Stimulated activated CD4-positive, alpha-beta T cell treated with anti-CD3 and anti-CD28 coated beads, TNF-alpha, amount 100 ng/mL, for 1 hour (primary cell): ENCODE data around the gene CCBE1.

Experiments
- DNase-seq, 3 donors: peaks; one replicate each; pipeline ENCODE4 v3.0.0-alpha.2; 2020; ENCODE audit warnings: low read depth in 3 of 3, low spot score in 1 of 3

The CCBE1 gene

GRCh38 chr18:59502274-59503175, 194.7 kb downstream of the CCBE1 start:
- DNase-seq = no peak

DNA sequence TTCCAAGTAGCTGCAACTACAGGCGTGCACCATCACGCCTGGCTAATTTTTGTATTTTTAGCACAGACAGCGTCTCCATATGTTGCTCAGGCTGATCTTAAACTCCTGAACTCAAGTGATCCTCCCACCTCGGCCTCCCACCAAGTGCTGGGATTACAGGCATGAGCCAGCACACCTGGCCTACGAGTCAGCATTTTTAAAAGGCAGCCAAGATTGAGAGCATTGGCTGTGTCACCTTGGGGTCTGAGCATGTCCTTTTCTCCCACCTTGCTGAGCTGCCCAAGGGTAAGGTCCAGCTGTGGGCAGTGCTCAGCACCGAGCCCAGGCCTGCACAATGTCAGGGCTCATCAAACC, 195.3 kb downstream of the CCBE1 start:
- no peak for DNase-seq

GRCh38 chr18:59500765-59501164, 196.5 kb downstream of the CCBE1 start:
- no peak for DNase-seq

DNA sequence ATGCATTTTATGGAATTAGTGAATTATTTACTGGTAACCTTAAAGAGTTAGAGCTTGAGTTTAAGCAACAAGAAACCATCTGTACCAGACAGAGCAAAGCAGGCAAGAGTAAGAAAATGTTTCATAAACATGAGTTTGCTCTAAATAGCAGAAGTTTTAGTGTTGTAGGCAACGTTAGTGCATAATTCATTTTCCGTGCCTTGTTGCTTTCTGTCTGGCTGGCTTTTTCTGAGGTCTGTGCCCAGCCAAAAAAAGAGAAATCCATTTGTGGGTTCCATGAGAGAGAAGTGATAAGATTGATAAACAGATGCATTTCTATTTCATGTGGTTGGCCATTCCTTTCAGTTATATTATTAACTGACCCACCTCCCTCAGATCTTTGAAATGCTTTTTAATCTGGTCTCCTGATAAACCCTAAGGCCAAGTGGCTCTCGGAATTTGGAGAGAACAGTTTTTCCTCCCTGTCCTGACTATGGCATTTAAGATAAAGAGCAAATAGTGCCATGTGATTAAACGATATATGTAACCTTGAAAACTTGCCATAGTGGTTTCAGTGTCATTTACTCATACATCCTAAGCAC, 198.6 kb downstream of the CCBE1 start:
- DNase-seq = no peak

DNA sequence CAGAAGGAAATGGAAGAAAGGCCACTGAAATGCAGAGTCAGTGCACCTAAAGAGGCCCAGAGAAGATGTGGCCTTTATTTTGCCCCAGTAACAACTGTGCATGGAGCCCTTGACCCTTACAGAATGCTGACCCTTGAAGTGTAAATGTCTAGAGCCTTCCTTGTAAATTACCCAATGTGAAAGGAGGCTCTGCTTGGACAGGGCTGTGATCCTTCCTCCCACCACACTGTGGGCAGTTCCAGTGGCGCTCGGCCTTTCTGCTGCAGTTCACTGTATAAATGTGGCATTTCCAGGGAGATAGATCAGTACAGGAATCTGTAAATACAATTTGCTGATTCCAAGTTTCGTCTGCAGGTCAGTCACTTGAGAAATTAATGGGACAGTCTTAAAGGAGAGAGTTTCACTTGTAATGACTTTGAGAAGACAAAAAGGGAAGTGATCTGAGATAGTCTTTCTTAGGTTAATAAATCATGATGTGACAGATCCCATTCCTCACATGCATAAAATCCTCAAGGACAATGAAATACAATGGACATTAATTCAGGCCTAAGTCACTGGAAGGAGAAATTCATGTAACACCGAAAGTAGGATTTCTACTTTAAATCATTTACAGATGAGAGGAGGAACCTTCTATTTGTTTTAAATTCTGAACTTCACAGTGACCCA, 204.3 kb downstream of the CCBE1 start:
- DNase-seq = no peak

GRCh38 chr18:59488899-59489298, 208.3 kb downstream of the CCBE1 start:
- no peak for DNase-seq

GRCh38 chr18:59485382-59485781, 211.8 kb downstream of the CCBE1 start:
- DNase-seq = no peak

- no peak for DNase-seq
Measured at GRCh38 chr18:59484561-59485328, 212.5 kb downstream of the CCBE1 start.

- no peak for DNase-seq
Measured at GRCh38 chr18:59484131-59484530, 213.1 kb downstream of the CCBE1 start.

- no peak for DNase-seq
Measured at GRCh38 chr18:59481436-59481835, 215.8 kb downstream of the CCBE1 start.

- no peak for DNase-seq
Measured at GRCh38 chr18:59479776-59480175, 217.4 kb downstream of the CCBE1 start.

DNA sequence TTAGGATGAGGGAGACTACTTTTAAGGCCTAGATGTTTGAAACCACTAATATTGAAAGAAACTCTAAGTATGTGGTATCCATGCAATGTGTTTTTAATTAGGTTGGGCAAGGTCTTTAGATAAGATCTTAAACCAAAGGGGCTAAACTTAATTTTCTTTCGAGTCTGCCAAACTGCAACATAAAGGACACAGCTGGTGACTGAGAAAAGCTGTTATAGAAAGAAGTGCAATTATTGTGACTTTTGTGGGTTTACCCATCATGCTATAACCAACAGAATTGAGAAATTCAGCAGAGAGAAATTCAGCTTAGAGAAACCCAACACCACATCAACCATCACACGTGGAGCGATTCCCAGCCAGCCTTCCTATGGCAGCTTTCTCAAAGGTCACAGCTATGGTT, 218.6 kb downstream of the CCBE1 start:
- DNase-seq = no peak

DNA sequence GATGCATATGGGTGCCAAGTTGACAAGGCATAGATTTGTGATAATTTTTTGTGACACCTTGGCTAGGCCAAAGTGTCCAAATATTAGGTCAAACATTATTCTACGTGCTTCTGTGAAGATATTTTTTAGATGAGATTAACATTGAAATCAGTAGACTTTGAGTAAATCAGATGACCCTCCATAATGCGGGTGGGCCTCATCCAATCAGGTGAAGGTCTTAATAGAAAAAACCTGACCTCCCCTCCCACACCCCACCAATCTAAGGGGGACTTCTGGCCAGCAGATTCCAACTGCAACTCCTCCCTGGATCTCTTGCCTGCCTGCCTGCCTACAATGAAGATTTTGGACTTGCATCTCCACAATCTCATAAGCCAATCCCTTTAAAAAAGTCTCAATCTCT, 219.4 kb downstream of the CCBE1 start:
- DNase-seq = no peak

DNA sequence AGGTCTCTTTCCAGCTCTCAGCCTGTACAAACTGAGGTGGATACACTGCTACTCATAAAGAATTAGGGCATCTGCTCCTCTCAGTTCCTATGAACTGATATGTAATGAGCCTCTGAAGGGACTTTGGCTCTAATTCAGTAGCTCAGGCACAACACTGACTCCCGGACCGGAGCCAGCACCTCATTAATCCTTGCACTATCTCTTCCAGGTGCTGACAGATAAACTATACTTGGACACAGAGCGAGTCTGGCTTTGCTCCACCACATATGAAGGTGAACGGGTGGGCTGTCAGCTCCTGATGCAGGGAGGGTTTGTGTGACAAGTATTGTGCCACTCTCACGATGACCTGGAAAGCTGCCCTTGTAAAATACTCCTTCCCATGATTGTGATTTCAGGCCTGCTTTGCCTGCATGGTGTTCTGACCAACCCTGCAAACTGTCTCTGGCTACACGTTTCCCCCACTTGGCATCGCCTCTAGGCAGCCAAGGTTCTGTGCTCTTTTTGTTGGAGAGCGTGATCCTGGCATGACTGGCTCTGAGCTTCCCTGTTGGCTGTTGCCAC, 226.6 kb downstream of the CCBE1 start:
- no peak for DNase-seq

DNA sequence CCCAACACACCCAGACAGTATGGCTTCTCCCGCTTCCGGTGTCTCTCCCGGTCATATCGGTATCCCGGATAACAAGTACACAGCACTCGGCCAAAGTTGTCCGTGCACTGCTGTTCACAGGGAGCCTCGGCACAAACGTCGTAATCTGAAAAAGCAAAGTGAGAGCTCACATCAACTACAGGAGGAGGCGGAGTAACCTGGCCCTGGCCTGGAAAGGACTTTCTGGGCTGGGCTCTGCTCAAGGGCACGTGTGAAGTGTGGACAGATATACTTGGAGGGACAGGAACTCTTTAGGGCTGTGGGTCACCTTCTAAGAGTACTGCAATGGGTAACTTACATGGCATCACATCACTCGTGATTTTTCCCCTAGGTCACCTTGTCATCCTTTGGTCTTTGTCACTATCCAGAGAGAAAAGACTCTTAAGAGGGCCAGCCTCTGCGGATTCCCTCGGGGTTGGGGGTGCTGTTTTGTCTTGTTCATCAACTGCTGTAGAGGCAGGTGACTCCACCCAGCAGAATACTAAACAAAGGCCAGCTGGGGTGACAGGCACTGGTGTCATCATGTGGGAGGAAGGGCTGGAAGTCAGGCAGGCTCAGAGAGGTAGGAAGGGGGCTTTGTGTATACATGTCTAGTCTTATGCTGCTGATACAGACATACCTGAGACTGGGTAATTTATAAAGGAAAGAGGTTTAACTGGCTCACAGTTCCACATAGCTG, 227.6 kb downstream of the CCBE1 start:
- no peak for DNase-seq

- no peak for DNase-seq
Measured at GRCh38 chr18:59468821-59469220, 228.4 kb downstream of the CCBE1 start.

GRCh38 chr18:59467497-59467896, 229.7 kb downstream of the CCBE1 start:
- DNase-seq = no peak

DNA sequence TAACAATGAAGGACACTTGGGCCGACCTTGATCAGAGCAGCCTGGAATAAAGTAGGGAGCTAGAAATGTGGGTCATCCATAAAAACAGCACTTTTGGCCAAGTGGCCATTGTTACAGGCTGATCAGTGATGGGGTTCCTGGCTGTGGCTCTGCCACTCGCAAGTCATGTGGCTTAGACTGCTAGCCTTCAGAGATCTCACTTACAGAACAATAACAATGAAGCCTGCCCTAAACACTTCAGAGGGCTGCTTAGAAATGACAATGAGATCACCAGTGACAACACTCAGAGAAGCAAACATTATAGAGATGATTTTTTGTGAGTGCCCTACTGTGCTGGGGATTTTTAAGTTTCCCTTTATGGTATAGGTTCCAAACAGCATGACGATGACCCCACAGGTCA, 230.2 kb downstream of the CCBE1 start:
- no peak for DNase-seq

DNA sequence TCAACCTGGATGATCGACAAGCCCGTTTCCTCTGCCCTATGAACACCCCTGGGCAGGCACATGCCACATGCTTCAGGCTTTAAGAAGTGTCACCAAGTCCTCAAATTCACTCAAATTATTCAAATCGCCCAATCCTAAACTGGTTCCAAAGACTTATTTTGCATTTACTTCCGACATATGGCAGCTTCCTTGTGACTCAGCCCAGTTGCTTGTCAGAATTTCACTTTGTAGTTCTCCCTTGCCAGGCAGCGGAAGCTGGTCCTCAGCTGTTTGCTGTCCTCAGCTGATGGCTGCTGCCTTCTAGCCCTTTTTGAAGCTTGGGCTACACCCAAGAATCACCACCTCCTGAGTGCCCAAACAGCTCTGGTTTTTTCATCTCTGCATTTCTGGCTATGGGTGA, 232.7 kb downstream of the CCBE1 start:
- no peak for DNase-seq

GRCh38 chr18:59461171-59461570, 236.1 kb downstream of the CCBE1 start:
- DNase-seq = no peak

DNA sequence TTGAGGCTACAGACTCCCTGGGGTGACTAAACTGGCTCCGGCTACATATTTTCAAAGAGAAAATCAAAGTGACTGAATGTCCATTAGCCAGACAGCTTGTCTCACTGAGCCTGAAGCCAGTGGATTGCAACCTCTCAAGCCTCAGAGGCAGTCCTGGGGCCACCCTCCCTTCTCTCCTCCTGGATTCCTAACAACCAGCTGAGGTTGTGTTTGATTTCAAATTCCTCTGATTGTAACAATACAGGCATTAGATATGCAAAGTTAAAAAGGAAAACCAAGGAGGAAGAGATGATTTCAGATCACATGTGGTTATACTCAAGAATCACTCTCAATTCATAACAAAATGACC, 237.2 kb downstream of the CCBE1 start:
- no peak for DNase-seq
